NT2/D1 (cell line): ENCODE data around the gene USP40.

ENCODE experiments used
- YY1 ChIP-seq: IDR thresholded peaks from 2 replicates; pipeline ENCODE4 v1.6.1; 2011; ENCODE audit not compliant: insufficient read length, insufficient read depth
- ZNF274 ChIP-seq: IDR thresholded peaks from 2 replicates; pipeline ENCODE4 v1.6.1; 2011; ENCODE audit warnings: mild to moderate bottlenecking, low read depth, low read length

DNA sequence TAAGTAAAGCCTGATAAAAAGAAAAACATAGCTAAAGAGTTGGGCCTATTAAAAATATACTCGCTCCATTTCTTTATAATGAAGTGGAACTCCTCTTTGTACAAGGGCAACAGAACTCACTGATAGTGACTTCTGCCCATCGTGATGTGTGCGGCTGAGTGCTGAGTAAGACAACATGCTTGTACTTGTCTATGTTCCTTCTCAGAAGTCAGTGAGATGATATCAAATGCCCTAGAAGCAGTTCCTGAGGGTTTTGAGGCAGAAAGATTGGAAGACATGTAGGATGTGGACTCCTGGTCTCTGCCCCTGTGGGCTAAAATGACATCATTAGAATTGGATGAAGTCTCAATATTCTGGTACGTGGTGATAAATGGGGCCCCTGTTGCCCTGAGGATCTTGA, 73.8 kb downstream of the USP40 start:
- TF ChIP-seq ZNF274 (no peak), YY1 (no peak)
